Panc1 (cell line): ENCODE measurements around the gene PRSS27.

Experiments used
- POLR2AphosphoS5 ChIP-seq: IDR thresholded peaks from 2 replicates; pipeline ENCODE4 v1.6.1; 2012; ENCODE audit warnings: mild to moderate bottlenecking, low read depth, low read length, moderate library complexity
- TF ChIP-seq, protein P1 (sequence below): fragments of 450-650 bp; IDR thresholded peaks from 2 replicates; pipeline ENCODE4 v1.5.1; 2017; ENCODE audit warnings: mild to moderate bottlenecking
- TF ChIP-seq, protein P2 (sequence below), 2 experiments: IDR thresholded peaks; 2 replicates each; pipeline ENCODE4 v1.6.1; 2011 to 2012; ENCODE audit warnings: low read depth in 2 of 2, control low read depth in 1 of 2, low read length in 1 of 2, mild to moderate bottlenecking in 1 of 2, moderate library complexity in 1 of 2; ENCODE audit not compliant: insufficient read depth in 1 of 2

DNA sequence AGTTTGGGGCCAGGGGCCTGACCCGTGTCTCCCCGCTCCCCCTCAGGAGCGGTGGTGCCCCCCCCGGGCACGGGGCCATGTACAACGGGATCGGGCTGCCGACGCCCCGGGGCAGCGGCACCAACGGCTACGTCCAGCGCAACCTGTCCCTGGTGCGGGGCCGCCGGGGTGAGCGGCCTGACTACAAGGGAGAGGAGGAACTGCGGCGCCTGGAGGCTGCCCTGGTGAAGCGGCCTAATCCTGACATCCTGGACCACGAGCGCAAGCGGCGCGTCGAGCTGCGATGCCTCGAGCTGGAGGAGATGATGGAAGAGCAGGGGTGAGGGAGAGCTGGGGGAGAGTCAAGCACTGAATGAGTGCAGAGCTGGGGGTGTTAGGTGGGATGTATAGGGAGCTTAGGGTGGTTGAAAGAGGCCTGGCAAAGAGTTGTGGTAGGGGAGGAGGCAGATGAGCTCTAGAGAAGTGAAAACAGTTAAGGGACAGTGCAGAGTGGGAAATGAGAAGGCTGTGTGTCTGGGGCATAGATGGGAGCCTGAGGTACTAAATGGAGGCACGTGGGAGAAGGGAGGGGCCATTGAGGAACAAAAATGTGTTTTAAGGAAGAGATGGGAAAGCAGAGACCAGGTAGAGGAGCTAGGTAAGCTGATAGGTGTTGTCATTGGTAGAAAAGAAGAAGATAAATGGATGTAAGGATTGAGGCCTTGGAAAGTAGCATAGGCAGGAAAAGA is 36.4 kb upstream of the PRSS27 start:
- no peak for TF ChIP-seq POLR2AphosphoS5
- TF ChIP-seq, protein P1, sequence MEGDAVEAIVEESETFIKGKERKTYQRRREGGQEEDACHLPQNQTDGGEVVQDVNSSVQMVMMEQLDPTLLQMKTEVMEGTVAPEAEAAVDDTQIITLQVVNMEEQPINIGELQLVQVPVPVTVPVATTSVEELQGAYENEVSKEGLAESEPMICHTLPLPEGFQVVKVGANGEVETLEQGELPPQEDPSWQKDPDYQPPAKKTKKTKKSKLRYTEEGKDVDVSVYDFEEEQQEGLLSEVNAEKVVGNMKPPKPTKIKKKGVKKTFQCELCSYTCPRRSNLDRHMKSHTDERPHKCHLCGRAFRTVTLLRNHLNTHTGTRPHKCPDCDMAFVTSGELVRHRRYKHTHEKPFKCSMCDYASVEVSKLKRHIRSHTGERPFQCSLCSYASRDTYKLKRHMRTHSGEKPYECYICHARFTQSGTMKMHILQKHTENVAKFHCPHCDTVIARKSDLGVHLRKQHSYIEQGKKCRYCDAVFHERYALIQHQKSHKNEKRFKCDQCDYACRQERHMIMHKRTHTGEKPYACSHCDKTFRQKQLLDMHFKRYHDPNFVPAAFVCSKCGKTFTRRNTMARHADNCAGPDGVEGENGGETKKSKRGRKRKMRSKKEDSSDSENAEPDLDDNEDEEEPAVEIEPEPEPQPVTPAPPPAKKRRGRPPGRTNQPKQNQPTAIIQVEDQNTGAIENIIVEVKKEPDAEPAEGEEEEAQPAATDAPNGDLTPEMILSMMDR, result no peak
- TF ChIP-seq, protein P2, sequence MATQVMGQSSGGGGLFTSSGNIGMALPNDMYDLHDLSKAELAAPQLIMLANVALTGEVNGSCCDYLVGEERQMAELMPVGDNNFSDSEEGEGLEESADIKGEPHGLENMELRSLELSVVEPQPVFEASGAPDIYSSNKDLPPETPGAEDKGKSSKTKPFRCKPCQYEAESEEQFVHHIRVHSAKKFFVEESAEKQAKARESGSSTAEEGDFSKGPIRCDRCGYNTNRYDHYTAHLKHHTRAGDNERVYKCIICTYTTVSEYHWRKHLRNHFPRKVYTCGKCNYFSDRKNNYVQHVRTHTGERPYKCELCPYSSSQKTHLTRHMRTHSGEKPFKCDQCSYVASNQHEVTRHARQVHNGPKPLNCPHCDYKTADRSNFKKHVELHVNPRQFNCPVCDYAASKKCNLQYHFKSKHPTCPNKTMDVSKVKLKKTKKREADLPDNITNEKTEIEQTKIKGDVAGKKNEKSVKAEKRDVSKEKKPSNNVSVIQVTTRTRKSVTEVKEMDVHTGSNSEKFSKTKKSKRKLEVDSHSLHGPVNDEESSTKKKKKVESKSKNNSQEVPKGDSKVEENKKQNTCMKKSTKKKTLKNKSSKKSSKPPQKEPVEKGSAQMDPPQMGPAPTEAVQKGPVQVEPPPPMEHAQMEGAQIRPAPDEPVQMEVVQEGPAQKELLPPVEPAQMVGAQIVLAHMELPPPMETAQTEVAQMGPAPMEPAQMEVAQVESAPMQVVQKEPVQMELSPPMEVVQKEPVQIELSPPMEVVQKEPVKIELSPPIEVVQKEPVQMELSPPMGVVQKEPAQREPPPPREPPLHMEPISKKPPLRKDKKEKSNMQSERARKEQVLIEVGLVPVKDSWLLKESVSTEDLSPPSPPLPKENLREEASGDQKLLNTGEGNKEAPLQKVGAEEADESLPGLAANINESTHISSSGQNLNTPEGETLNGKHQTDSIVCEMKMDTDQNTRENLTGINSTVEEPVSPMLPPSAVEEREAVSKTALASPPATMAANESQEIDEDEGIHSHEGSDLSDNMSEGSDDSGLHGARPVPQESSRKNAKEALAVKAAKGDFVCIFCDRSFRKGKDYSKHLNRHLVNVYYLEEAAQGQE (IDR thresholded peaks at IDR 0.05; ENCODE audit: insufficient read depth in 1 of 2, low read depth in 2 of 2, low read length in 1 of 2), result no peak
